Suprapubic skin (tissue), 4 donors: ENCODE data around the gene RABAC1. TPM values are rescaled to one million over a fixed set of nuclear protein-coding genes. Genes with fewer than 3 reads are reported as not detected.
A peak's percentile ranks its signal among the peaks of the same experiment; 100 is the strongest.

Experiments
- DNase-seq, 2 donors: peaks; one replicate each; pipeline ENCODE4 v3.0.0-alpha.2; 2019; ENCODE audit warnings: low spot score in 2 of 2
- H3K27ac ChIP-seq: fragments of 200-600 bp; sonication (generic); one replicate; pipeline ENCODE4 v1.5.1; 2019
- H3K27me3 ChIP-seq: fragments of 200-600 bp; sonication (generic); one replicate; pipeline ENCODE4 v1.5.1; 2019
- H3K36me3 ChIP-seq: fragments of 200-600 bp; sonication (generic); one replicate; pipeline ENCODE4 v1.5.1; 2019
- H3K4me1 ChIP-seq: fragments of 200-600 bp; sonication (generic); one replicate; pipeline ENCODE4 v1.5.1; 2019
- H3K4me3 ChIP-seq: fragments of 200-600 bp; sonication (generic); one replicate; pipeline ENCODE4 v1.5.1; 2019; ENCODE audit warnings: mild to moderate bottlenecking
- H3K9me3 ChIP-seq: fragments of 200-600 bp; sonication (generic); one replicate; pipeline ENCODE4 v1.5.1; 2019
- CTCF ChIP-seq, 2 donors: fragments of 200-600 bp in 1 of 2; fragments of 450-650 bp in 1 of 2; sonication (generic) in 1 of 2; IDR thresholded peaks; one replicate each; pipeline ENCODE4 v1.5.1; 2016 to 2019; ENCODE audit warnings: antibody characterized with exemption in 2 of 2, mild to moderate bottlenecking in 1 of 2, moderate library complexity in 1 of 2
- EP300 ChIP-seq: sonication (generic); formaldehyde crosslinking; IDR thresholded peaks from one replicate; pipeline ENCODE4 v1.6.1; 2017; ENCODE audit warnings: antibody characterized with exemption
- POLR2A ChIP-seq, 2 donors: fragments of 450-650 bp; IDR thresholded peaks; one replicate each; pipeline ENCODE4 v1.6.1; 2017; ENCODE audit warnings: antibody characterized with exemption in 2 of 2, mild to moderate bottlenecking in 2 of 2, moderate library complexity in 2 of 2
- POLR2AphosphoS5 ChIP-seq, 3 donors: sonication (generic); formaldehyde crosslinking; IDR thresholded peaks; one replicate each; pipeline ENCODE4 v1.6.1; 2017; ENCODE audit warnings: antibody characterized with exemption in 3 of 3
- WGBS: methylation state at CpG from one replicate; pipeline ENCODE4 v1.1.5; 2018; 5-methylcytosine and 5-hydroxymethylcytosine counted together
- total RNA-seq, 4 donors: library from RNA; depleted of rRNA; stranded (reverse); fragments of >200 nt; gene quantifications; one replicate each; pipeline ENCODE4 v1.1.0, GENCODE V29; 2016

Gene RABAC1
- total RNA-seq, 4 donors from 2014 or later = 75.2 to 137 (median 125) TPM

- H3K9me3 ChIP-seq = no peaks in the 10 kb centered on the region
- H3K4me3 ChIP-seq = no peak overlapping the region
- no peak for TF ChIP-seq CTCF (IDR thresholded peaks at IDR 0.05)
- TF ChIP-seq POLR2AphosphoS5 (IDR thresholded peaks at IDR 0.05) = no peak
- TF ChIP-seq POLR2A (IDR thresholded peaks at IDR 0.05) = no peak
- TF ChIP-seq EP300 = no peak
- H3K27ac ChIP-seq = no peak overlapping the region
- no peaks in the 10 kb centered on the region for H3K36me3 ChIP-seq
- WGBS = 66% methylated on average over 5 of the region's 5 CpGs
- H3K4me1 ChIP-seq = no peaks in the 10 kb centered on the region
- DNase-seq = no peak
- peaks cover 24% of the 10 kb centered on the region for H3K27me3 ChIP-seq
These were observed 6.0 kb upstream of the RABAC1 start for GRCh38 chr19:41965106-41965505.

DNA sequence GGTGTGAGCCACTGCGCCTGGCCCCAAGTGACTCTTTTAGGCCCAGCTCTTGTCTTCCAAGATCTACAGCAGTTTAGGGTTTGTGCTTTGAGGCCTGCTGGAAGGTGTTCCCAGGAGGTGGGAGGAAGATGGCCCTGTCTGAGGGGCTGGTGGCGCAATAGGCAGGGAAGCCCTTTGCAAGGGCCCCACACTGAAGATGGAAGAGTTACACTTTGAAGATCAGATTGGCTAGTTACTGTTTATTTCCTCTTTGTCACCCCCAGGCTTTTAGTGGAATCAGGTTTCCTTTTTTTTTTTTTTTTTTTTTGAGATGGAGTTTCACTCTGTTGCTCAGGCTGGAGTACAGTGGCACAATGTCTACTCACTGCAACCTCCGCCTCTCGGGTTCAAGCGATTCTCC, 1.9 kb upstream of the RABAC1 start:
- Histone ChIP-seq H3K4me1 (peaks cover 22% of the 10 kb centered on the region), H3K4me3 (no peak overlapping the region), H3K36me3 (peaks cover 3% of the 10 kb centered on the region), H3K9me3 (no peaks in the 10 kb centered on the region), H3K27me3 (peaks cover 4% of the 10 kb centered on the region), H3K27ac (no peak overlapping the region)
- no peak for DNase-seq
- WGBS = 95% methylated on average over 5 of the region's 5 CpGs
- no peak for TF ChIP-seq POLR2AphosphoS5 (IDR thresholded peaks at IDR 0.05)

GRCh38 chr19:41958367-41959055, 610 bp downstream of the RABAC1 start:
- WGBS = 1% methylated on average over 16 of the region's 43 CpGs
- Histone ChIP-seq H3K9me3 (no peaks in the 10 kb centered on the region), H3K27ac (peak overlapping the region; percentile 87), H3K27me3 (no peaks in the 10 kb centered on the region), H3K36me3 (peaks cover 10% of the 10 kb centered on the region), H3K4me1 (peaks cover 22% of the 10 kb centered on the region), H3K4me3 (peak overlapping the region; percentile 90)
- peak in 1 of 2 donors; percentile 41 for TF ChIP-seq POLR2A (IDR thresholded peaks at IDR 0.05)
- no peak for TF ChIP-seq EP300
- TF ChIP-seq POLR2AphosphoS5 (IDR thresholded peaks at IDR 0.05) = no peak
- TF ChIP-seq CTCF (IDR thresholded peaks at IDR 0.05) = no peak
- peak; percentile 91 to 92 for DNase-seq

DNA sequence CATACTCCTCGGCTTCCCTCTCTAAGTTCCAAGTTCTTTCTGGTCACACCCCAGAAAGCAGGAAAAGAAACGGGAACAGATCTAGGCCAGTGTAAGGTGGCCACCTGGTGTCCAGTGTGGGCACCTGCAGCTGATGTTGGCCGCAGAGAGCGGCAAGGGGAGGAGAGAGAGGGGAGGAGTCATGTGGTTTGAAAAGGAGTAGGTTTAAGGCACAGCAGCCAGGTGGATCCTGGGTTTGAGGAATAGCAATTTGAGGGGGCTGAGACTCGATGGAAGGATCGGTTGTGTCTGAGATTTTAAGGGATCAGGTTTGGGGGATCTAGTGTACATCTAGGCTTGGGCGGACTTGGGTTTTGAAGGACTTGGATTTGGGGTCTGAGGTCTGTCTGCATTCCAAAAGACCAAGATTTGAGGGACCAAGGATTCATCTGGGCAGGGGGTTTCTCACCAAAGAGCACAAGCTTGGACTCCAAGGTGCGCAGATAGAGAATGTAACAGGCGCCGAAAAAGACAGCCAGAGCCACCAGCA, 1.2 kb downstream of the RABAC1 start:
- TF ChIP-seq POLR2AphosphoS5 (IDR thresholded peaks at IDR 0.05) (no peak), CTCF (IDR thresholded peaks at IDR 0.05) (peak; percentile 58 to 73)
- no peak for DNase-seq
- Histone ChIP-seq H3K36me3 (peaks cover 10% of the 10 kb centered on the region), H3K4me1 (peaks cover 22% of the 10 kb centered on the region), H3K4me3 (peak overlapping the region; percentile 90), H3K27ac (no peak overlapping the region), H3K27me3 (no peaks in the 10 kb centered on the region), H3K9me3 (no peaks in the 10 kb centered on the region)
- WGBS = 25% methylated on average over 10 of the region's 10 CpGs

DNA sequence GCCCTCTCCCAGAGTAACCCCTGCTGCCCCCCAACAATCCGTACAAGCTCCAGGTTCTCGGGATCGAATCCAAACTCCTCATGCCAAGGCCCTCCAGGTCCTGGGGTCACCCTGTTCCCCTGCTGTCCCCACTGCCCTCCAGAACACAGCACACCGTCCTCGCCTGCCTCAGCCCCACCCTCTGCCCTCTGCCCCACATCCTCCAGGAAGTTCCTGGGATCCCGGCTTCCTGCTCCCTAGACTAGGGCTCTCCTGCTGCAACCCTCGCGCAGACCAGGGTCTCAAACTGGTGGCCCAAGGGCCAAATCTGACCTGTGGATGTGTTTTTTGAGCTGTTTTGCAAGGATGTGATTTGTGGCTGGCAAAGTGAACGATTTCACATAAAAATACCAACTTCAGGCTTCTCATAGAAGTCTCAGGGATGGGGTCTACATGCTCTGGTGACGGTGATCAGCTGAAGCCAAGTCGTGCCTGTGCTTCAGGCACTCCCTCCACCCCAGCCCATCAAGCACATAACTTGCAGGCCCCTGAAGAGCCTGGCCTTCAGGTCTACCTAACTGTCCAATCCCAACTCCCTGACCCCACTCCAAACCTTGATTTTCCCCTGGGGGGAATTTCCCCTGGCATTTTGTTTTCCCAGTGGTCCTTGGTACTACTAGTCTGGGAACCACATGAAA, 1.8 kb downstream of the RABAC1 start:
- no peak for DNase-seq
- H3K9me3 ChIP-seq = no peaks in the 10 kb centered on the region
- no peaks in the 10 kb centered on the region for H3K27me3 ChIP-seq
- H3K4me1 ChIP-seq = peaks cover 22% of the 10 kb centered on the region
- TF ChIP-seq EP300 = no peak
- no peak overlapping the region for H3K27ac ChIP-seq
- H3K4me3 ChIP-seq = no peak overlapping the region
- H3K36me3 ChIP-seq = peaks cover 10% of the 10 kb centered on the region
- WGBS = 84% methylated on average over 11 of the region's 11 CpGs

DNA sequence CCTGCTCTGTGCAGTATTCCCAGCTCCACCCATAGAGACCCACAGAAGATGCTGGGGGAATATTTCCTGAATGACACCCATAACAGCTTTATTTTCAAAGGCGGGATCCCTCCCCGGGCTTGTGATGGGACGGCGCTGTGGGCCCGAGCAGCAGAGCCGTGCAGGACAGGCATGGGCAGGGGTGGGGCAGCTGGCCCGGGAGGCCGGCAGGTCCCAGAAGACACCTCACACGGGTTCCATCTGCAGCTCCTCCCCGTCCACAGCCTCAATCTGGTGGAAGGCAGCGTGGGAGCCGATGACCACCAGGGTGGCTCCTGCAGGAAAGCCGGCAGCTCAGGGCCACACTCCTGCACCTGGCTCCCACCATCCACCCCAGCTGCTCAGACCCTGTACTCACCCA, 2.5 kb downstream of the RABAC1 start:
- Histone ChIP-seq H3K27ac (no peak overlapping the region), H3K4me1 (peaks cover 24% of the 10 kb centered on the region), H3K27me3 (no peaks in the 10 kb centered on the region), H3K9me3 (no peaks in the 10 kb centered on the region), H3K4me3 (no peak overlapping the region), H3K36me3 (peaks cover 10% of the 10 kb centered on the region)
- DNase-seq = no peak
- 93% methylated on average over 7 of the region's 13 CpGs for WGBS
- TF ChIP-seq EP300 = no peak
- TF ChIP-seq POLR2A (IDR thresholded peaks at IDR 0.05) = no peak
- TF ChIP-seq CTCF (IDR thresholded peaks at IDR 0.05) = no peak
- no peak for TF ChIP-seq POLR2AphosphoS5 (IDR thresholded peaks at IDR 0.05)
